PC-9 (cell line): ENCODE data around the gene ARHGEF12. TPM values are rescaled to one million over a fixed set of nuclear protein-coding genes. Genes with fewer than 3 reads are reported as not detected.

Experiments
- BruUV-seq: library from RNA; stranded (reverse); fragments of 400-500 nt; replicated peaks from 2 replicates; lab custom pipeline; 2021; lab: Mats Ljungman, UMichigan
- CTCF ChIA-PET: fragments of 300-600 bp; sonication (Branson Sonifier 250); formaldehyde crosslinking; loops from one replicate; lab custom pipeline; 2022; ENCODE audit warnings: antibody characterized with exemption; lab: Charles Lee
- POLR2A ChIA-PET: fragments of 300-600 bp; sonication (Branson Sonifier 250); formaldehyde crosslinking; loops from one replicate; lab custom pipeline; 2022; ENCODE audit warnings: antibody characterized with exemption; ENCODE audit not compliant: unreplicated experiment; lab: Charles Lee
- DNase-seq, 2 experiments: peaks; one replicate each; pipeline versions ENCODE4 v3.0.0 to v3.0.0-alpha.2; 2015 to 2022; ENCODE audit warnings: mixed read lengths in 1 of 2
- H2AFZ ChIP-seq: fragments of 200-600 bp; sonication (generic); 2 replicates; pipeline ENCODE4 v1.8.1; 2017; ENCODE audit warnings: antibody characterized with exemption
- H3F3A ChIP-seq: fragments of 200-600 bp; sonication (generic); 2 replicates; pipeline ENCODE4 v1.8.1; 2017; ENCODE audit warnings: antibody characterized with exemption, mild to moderate bottlenecking, low read depth; ENCODE audit not compliant: insufficient read depth
- H3K27ac ChIP-seq: fragments of 200-600 bp; sonication (generic); 2 replicates; pipeline ENCODE4 v1.6.1; 2016; ENCODE audit warnings: mixed run types
- H3K27me3 ChIP-seq: fragments of 200-600 bp; sonication (generic); 2 replicates; pipeline ENCODE4 v1.6.1; 2016; ENCODE audit warnings: low read depth, mixed run types; ENCODE audit not compliant: insufficient read depth
- H3K36me3 ChIP-seq: fragments of 200-600 bp; sonication (generic); 2 replicates; pipeline ENCODE4 v1.6.1; 2016; ENCODE audit warnings: low read depth, mixed run types
- H3K4me1 ChIP-seq: fragments of 200-600 bp; sonication (generic); replicated peaks from 2 replicates; pipeline ENCODE4 v1.6.1; 2016; ENCODE audit warnings: mixed run types; ENCODE audit not compliant: insufficient read depth
- H3K4me2 ChIP-seq: fragments of 200-600 bp; sonication (generic); 2 replicates; pipeline ENCODE4 v1.6.1; 2017; ENCODE audit warnings: mixed run types
- H3K4me3 ChIP-seq: fragments of 200-600 bp; sonication (generic); 2 replicates; pipeline ENCODE4 v1.6.1; 2016; ENCODE audit warnings: mixed run types
- H3K79me2 ChIP-seq: fragments of 200-600 bp; sonication (generic); 2 replicates; pipeline ENCODE4 v1.6.1; 2017; ENCODE audit warnings: low read depth, mixed run types
- H3K9me2 ChIP-seq: fragments of 200-600 bp; sonication (generic); 2 replicates; pipeline ENCODE4 v1.8.1; 2017; ENCODE audit warnings: mild to moderate bottlenecking; ENCODE audit not compliant: insufficient read depth
- H3K9me3 ChIP-seq: fragments of 200-600 bp; sonication (generic); 2 replicates; pipeline ENCODE4 v1.8.1; 2016; ENCODE audit warnings: low read depth; ENCODE audit not compliant: insufficient read depth
- H4K20me1 ChIP-seq: fragments of 200-600 bp; sonication (generic); 2 replicates; pipeline ENCODE4 v1.8.1; 2017; ENCODE audit not compliant: insufficient read depth
- CTCF ChIP-seq: fragments of 200-600 bp; sonication (generic); conservative IDR thresholded peaks from 2 replicates; pipeline ENCODE4 v1.6.1; 2017; ENCODE audit warnings: mixed run types, antibody characterized with exemption, mild to moderate bottlenecking, moderate library complexity
- EZH2 ChIP-seq: fragments of 200-600 bp; sonication (generic); IDR thresholded peaks from 2 replicates; pipeline ENCODE4 v1.8.0; 2017; ENCODE audit warnings: antibody characterized with exemption, low read depth
- intact Hi-C: fragments of 100-400 bp; cut with micrococcal nuclease; formaldehyde crosslinking; loops from one replicate; pipeline ENCODE4 v1.10.0; 2022; ENCODE audit not compliant: unreplicated experiment
- total RNA-seq: library from RNA; stranded (reverse); gene quantifications from 2 replicates; pipeline ENCODE4 v1.2.3, GENCODE V29; 2021

Gene ARHGEF12
- total RNA-seq, 1 experiment from 2014 or later, result 76.5 TPM

- Histone ChIP-seq H3K36me3 (no peaks in the 10 kb centered on the region), H4K20me1 (no peaks in the 10 kb centered on the region), H3K9me2 (no peaks in the 10 kb centered on the region), H3F3A (no peaks in the 10 kb centered on the region), H3K4me1 (no peaks in the 10 kb centered on the region), H3K79me2 (no peaks in the 10 kb centered on the region), H3K4me3 (no peak overlapping the region), H3K27ac (no peak overlapping the region), H2AFZ (no peak overlapping the region), H3K4me2 (no peak overlapping the region), H3K9me3 (no peaks in the 10 kb centered on the region), H3K27me3 (peaks cover 91% of the 10 kb centered on the region)
- no TSS peak for BruUV-seq
- no peak for DNase-seq
- POLR2A ChIA-PET, result no interaction called here
- intact Hi-C loops, result loop anchor here (10.0 kb wide), 1 partner anchor 596 kb away; no protein-coding TSS in a partner anchor
- TF ChIP-seq CTCF, result no peak
- TF ChIP-seq EZH2, result no peak
- CTCF ChIA-PET, result no interaction called here
These were observed 182.1 kb downstream of the ARHGEF12 start for GRCh38 chr11:120518356-120518755.

GRCh38 chr11:120519474-120519873 is 183.3 kb downstream of the ARHGEF12 start:
- H3K9me3 ChIP-seq, result no peaks in the 10 kb centered on the region
- ChIA-PET POLR2A (no interaction called here), CTCF (no interaction called here)
- no peaks in the 10 kb centered on the region for H3K9me2 ChIP-seq
- intact Hi-C loops, result loop anchor here (10.0 kb wide), 1 partner anchor 595 kb away; no protein-coding TSS in a partner anchor
- H3K36me3 ChIP-seq, result no peaks in the 10 kb centered on the region
- peaks cover 94% of the 10 kb centered on the region for H3K27me3 ChIP-seq
- TF ChIP-seq CTCF, result no peak
- TF ChIP-seq EZH2, result no peak
- H3K79me2 ChIP-seq, result no peaks in the 10 kb centered on the region
- BruUV-seq, result no TSS peak
- H4K20me1 ChIP-seq, result no peaks in the 10 kb centered on the region
- no peak overlapping the region for H3K4me2 ChIP-seq
- no peak overlapping the region for H3K27ac ChIP-seq
- no peak overlapping the region for H2AFZ ChIP-seq
- DNase-seq, result no peak
- no peak overlapping the region for H3K4me3 ChIP-seq
- H3F3A ChIP-seq, result no peaks in the 10 kb centered on the region
- no peaks in the 10 kb centered on the region for H3K4me1 ChIP-seq

- POLR2A ChIA-PET, result no interaction called here
- Histone ChIP-seq H3K4me3 (no peak overlapping the region), H3K9me2 (no peaks in the 10 kb centered on the region), H3K36me3 (no peaks in the 10 kb centered on the region), H3K27me3 (peaks cover 94% of the 10 kb centered on the region), H3K4me2 (no peak overlapping the region), H3K9me3 (no peaks in the 10 kb centered on the region), H4K20me1 (no peaks in the 10 kb centered on the region), H3K27ac (no peak overlapping the region), H3F3A (no peaks in the 10 kb centered on the region), H3K79me2 (no peaks in the 10 kb centered on the region), H2AFZ (no peak overlapping the region), H3K4me1 (no peaks in the 10 kb centered on the region)
- TF ChIP-seq CTCF (no peak), EZH2 (no peak)
- intact Hi-C loops, result no loop called here
- CTCF ChIA-PET, result no interaction called here
- BruUV-seq, result no TSS peak
- no peak for DNase-seq
These were observed 184.0 kb downstream of the ARHGEF12 start for GRCh38 chr11:120520091-120520822.
